Progenitor cell of endocrine pancreas (in vitro differentiated cells): ENCODE measurements around the gene ASCC2. TPM values are rescaled to one million over a fixed set of nuclear protein-coding genes. Genes with fewer than 3 reads are reported as not detected.
A peak's percentile ranks its signal among the peaks of the same experiment; 100 is the strongest.

ENCODE experiments used
- DNase-seq: peaks from one replicate; pipeline ENCODE4 v3.0.0; 2021; ENCODE audit warnings: low spot score; ENCODE audit not compliant: unreplicated experiment
- H3K27ac Mint-ChIP-seq: 2 replicates; pipeline ENCODE4 v1.8.0; 2021; ENCODE audit warnings: mild to moderate bottlenecking, moderate library complexity, mixed read lengths
- H3K27me3 Mint-ChIP-seq: 2 replicates; pipeline ENCODE4 v1.8.0; 2021; ENCODE audit warnings: mixed read lengths
- H3K36me3 Mint-ChIP-seq: 2 replicates; pipeline ENCODE4 v1.8.0; 2022; ENCODE audit warnings: mixed read lengths; ENCODE audit not compliant: insufficient read depth
- H3K4me1 Mint-ChIP-seq: 2 replicates; pipeline ENCODE4 v1.8.0; 2021; ENCODE audit warnings: low read depth, mixed read lengths
- H3K4me3 Mint-ChIP-seq: 2 replicates; pipeline ENCODE4 v1.8.0; 2021; ENCODE audit warnings: low read depth, mild to moderate bottlenecking, moderate library complexity, mixed read lengths
- H3K9me3 Mint-ChIP-seq: 2 replicates; pipeline ENCODE4 v1.8.0; 2021; ENCODE audit warnings: low read depth, mixed read lengths
- total RNA-seq: library from RNA; stranded (reverse); gene quantifications from 2 replicates; pipeline ENCODE4 v1.2.1, GENCODE V29; 2021
- TF ChIP-seq, protein P1 (sequence below): fragments of 200-600 bp; sonication (generic); IDR thresholded peaks from one replicate; pipeline ENCODE4 v1.5.0; 2021; ENCODE audit warnings: antibody characterized with exemption, mild to moderate bottlenecking; ENCODE audit not compliant: unreplicated experiment

Gene ASCC2
- total RNA-seq, 1 donor from 2014 or later = 56.1 TPM

DNA sequence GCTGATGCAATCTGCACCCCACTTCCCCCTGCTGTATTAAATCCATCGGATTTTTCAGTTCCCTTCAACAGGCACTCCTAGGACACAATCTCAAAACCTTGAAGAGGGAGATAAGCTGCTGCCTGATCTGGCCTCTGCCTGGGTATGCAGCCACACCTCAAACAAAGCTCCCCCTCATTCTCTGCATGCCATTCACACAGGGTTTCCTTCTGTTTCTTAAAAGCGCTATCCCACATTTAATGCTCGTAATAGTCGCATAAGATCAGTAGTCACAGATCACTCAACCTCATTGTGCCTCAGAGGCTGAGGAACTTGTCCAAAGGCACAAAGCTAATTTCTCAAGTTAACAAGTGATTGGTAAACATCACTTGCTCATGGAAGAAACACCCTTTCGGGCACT lies 36.9 kb downstream of the ASCC2 start:
- peaks cover 12% of the 10 kb centered on the region for H3K4me1 Mint-ChIP-seq
- no peaks in the 10 kb centered on the region for H3K9me3 Mint-ChIP-seq
- no peaks in the 10 kb centered on the region for H3K27me3 Mint-ChIP-seq
- TF ChIP-seq, protein P1, sequence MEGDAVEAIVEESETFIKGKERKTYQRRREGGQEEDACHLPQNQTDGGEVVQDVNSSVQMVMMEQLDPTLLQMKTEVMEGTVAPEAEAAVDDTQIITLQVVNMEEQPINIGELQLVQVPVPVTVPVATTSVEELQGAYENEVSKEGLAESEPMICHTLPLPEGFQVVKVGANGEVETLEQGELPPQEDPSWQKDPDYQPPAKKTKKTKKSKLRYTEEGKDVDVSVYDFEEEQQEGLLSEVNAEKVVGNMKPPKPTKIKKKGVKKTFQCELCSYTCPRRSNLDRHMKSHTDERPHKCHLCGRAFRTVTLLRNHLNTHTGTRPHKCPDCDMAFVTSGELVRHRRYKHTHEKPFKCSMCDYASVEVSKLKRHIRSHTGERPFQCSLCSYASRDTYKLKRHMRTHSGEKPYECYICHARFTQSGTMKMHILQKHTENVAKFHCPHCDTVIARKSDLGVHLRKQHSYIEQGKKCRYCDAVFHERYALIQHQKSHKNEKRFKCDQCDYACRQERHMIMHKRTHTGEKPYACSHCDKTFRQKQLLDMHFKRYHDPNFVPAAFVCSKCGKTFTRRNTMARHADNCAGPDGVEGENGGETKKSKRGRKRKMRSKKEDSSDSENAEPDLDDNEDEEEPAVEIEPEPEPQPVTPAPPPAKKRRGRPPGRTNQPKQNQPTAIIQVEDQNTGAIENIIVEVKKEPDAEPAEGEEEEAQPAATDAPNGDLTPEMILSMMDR = no peak
- no peak overlapping the region for H3K4me3 Mint-ChIP-seq
- peaks cover 30% of the 10 kb centered on the region for H3K36me3 Mint-ChIP-seq
- peak overlapping the region; percentile 90 for H3K27ac Mint-ChIP-seq
- no peak for DNase-seq

DNA sequence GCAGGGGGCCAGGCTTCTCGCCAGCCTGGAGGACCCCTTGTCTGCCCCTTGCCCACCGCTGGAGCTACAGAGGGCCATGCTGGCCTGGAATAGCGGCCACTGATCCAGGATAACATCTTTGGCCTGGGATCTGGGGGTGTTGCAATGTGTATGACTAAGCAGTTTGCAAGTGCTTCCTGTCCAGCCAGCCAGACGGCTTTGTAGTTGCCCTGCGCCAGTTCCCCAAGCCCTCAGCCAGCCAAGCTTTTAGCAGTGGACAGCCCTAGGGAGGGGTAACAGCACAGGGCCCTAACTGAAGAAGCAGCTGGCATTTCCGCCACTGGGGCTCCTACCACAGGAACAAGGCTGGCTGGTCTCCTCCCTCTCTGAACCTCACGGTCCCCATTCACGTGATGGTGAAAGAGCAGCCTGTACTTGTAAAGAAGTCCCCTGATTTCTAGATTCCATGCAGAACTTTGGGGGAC lies 38.8 kb downstream of the ASCC2 start:
- Mint-ChIP-seq H3K27me3 (no peaks in the 10 kb centered on the region), H3K4me1 (peaks cover 25% of the 10 kb centered on the region), H3K36me3 (peaks cover 22% of the 10 kb centered on the region), H3K4me3 (no peak overlapping the region), H3K9me3 (no peaks in the 10 kb centered on the region), H3K27ac (no peak overlapping the region)
- TF ChIP-seq, protein P1 = no peak
- DNase-seq = no peak

DNA sequence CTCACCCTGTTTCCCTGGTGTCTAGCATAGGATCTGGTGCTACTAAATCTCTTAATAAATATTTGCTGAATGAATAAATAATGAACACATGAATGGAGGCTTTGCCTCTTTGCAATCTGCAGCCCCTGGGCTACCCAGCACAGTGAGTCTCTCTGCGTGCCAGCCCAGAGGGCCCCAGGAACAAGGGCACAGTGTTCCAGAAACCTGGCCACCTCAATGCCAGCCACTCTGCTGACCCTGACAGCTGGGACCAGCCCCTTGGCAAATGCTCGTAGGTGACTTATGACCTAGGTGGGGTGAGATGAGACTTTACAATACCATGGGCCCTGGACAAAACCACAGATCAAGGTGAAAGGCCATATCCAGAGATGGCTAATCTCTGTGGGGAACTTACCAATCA lies 39.3 kb downstream of the ASCC2 start:
- no peak for DNase-seq
- peaks cover 22% of the 10 kb centered on the region for H3K36me3 Mint-ChIP-seq
- H3K4me3 Mint-ChIP-seq = no peak overlapping the region
- TF ChIP-seq, protein P1 = no peak
- H3K9me3 Mint-ChIP-seq = no peaks in the 10 kb centered on the region
- no peak overlapping the region for H3K27ac Mint-ChIP-seq
- peaks cover 25% of the 10 kb centered on the region for H3K4me1 Mint-ChIP-seq
- no peaks in the 10 kb centered on the region for H3K27me3 Mint-ChIP-seq

DNA sequence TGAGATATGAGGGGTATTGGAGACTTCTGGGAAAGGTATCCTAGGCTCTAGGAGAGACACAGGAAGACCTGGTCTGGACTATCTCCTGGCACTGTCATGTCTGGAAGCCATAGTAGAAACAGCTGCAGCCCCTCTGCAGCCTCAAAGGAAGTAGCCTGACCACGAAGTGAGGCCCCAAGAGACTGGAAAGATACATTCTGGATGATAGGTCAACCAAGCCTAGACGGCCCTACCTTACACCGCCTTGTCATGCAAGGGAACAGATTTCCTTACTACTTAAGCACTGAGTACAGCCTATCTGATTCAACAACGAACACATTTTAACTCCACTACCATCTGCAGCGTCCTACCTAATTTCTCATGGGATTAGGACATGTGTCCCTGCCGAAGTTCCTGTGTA lies 39.8 kb downstream of the ASCC2 start:
- Mint-ChIP-seq H3K9me3 (no peaks in the 10 kb centered on the region), H3K27me3 (no peaks in the 10 kb centered on the region), H3K4me1 (peaks cover 25% of the 10 kb centered on the region), H3K36me3 (peaks cover 20% of the 10 kb centered on the region), H3K27ac (no peak overlapping the region), H3K4me3 (no peak overlapping the region)
- no peak for DNase-seq
- TF ChIP-seq, protein P1 = no peak

DNA sequence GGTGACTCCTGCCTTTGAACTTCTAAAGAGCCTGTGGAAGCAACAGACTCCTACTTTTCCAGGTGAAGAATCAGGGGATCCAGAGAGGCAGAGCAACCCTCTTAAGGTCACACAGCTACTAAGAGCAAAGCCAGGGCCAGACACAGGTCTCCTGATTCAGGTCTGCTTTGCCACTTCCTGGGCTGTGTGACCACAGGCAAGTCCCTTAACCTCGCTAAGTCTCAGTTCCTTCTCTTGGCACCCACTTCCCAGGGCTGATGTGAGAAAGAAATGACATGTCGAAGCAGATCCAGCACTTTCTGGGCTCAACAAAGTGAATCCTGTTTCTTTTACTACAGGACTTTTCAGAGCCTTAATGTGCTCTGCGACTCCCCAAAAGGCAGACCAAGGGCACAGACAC lies 40.7 kb downstream of the ASCC2 start:
- H3K27me3 Mint-ChIP-seq = no peaks in the 10 kb centered on the region
- peaks cover 25% of the 10 kb centered on the region for H3K4me1 Mint-ChIP-seq
- no peaks in the 10 kb centered on the region for H3K9me3 Mint-ChIP-seq
- TF ChIP-seq, protein P1 = no peak
- peaks cover 26% of the 10 kb centered on the region for H3K36me3 Mint-ChIP-seq
- no peak overlapping the region for H3K4me3 Mint-ChIP-seq
- H3K27ac Mint-ChIP-seq = no peak overlapping the region
- no peak for DNase-seq
